Measurements from ENCODE around the gene TAF11.
"Not testable (repeated sequence)": the region's sequence is repeated elsewhere in the genome, so short reads cannot be mapped to it uniquely, and the experiment has no call there.

Gene TAF11, protein sequence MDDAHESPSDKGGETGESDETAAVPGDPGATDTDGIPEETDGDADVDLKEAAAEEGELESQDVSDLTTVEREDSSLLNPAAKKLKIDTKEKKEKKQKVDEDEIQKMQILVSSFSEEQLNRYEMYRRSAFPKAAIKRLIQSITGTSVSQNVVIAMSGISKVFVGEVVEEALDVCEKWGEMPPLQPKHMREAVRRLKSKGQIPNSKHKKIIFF

DNA sequence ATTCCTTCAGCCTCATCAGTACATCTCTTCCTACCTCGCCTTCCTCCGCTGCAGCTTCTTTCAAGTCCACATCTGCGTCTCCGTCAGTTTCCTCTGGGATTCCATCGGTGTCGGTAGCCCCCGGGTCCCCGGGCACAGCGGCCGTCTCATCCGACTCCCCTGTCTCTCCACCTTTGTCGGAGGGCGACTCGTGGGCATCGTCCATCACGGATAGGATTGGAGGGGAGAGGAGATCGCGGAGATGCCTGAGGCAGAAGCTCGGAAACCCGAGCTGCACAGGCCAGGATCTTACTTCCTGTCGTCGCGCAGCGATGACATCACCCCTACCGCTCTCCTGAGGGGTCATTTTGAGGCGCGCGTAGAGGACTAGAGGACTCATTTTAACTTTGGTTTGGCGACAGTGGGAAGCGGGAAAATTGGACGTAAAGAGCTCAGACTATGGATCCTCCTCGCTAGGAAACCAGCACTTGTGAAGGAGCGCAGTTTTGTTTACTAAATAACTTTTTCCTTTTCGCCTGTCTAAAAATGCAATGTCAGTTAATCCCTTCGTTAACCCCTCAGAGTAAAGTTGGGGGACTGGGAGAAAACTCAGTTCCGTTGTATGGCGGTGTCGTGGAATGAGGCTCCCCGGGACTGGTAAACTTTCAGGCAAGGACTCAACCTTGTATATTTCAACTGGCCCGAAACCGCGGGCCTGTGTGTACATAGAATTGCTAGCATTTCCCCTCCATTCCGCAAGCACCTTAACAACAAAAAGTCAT lies at the start of gene TAF11:
TAF11 (minus strand) TSS at position 290 of the 761 bp plus-strand sequence; CDS start at position 205, 85 bp downstream.
- peak; percentile 87 for DNase-seq (ENCODE audit: low spot score)

DNA sequence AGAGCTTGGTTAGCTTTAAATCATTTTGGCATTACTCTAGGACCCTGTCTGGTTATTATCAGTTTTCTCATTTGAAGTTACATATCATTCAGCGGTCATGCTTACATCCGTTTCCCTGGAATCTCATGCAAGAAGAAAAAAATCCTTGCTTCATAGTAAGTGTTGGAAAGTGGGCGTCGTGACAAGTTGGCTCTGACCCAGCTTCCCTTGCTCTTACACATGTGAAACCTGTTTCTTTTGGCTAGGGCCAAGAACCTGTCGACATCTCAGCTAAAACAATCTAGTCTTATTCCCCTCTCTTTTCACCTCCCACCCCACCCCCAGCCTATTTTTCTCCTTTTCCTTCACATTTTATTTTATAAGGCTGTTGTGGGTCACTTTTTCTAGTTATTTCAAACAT lies 46.7 kb upstream of the TAF11 start:
- DNase-seq (ENCODE audit: low spot score): no peak

DNA sequence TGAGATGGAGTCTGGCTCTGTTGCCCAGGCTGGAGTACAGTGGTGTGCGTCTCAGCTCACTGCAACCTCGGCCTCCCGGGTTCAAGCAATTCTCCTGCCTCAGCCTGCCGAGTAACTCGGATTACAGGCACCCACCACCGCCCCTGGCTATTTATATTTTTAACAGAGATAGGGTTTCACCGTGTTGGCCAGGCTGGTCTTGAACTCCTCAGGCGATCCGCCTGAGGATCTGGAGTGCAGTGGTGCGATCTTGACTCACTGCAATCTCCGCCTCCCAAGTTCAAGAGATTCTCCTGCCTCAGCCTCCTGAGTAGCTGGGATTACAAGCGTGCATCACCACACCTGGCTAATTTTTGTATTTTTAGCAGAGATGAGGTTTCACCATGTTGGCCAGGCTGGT lies 44.4 kb upstream of the TAF11 start:
- DNase-seq (ENCODE audit: low spot score): not testable (repeated sequence)

DNA sequence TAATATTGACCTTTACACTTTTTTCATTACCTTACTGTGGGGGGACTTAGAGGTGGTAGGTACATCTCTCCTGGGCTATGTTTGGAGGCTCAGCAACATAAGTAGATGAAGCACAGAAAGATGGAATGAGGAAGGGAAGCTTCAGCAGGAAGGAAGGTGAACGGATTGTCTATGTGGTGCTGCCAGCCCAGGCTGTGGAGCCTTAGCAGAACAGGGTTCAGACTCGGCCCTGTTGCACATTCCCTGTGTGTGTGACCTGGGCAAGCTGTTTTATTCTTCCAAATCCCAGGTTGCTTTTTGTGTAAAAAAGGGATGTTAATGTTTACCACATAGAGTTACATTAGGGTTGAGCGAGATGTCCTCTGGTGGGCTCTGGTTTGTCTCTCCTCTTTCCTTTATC lies 42.4 kb upstream of the TAF11 start:
- no peak for DNase-seq (ENCODE audit: low spot score)

DNA sequence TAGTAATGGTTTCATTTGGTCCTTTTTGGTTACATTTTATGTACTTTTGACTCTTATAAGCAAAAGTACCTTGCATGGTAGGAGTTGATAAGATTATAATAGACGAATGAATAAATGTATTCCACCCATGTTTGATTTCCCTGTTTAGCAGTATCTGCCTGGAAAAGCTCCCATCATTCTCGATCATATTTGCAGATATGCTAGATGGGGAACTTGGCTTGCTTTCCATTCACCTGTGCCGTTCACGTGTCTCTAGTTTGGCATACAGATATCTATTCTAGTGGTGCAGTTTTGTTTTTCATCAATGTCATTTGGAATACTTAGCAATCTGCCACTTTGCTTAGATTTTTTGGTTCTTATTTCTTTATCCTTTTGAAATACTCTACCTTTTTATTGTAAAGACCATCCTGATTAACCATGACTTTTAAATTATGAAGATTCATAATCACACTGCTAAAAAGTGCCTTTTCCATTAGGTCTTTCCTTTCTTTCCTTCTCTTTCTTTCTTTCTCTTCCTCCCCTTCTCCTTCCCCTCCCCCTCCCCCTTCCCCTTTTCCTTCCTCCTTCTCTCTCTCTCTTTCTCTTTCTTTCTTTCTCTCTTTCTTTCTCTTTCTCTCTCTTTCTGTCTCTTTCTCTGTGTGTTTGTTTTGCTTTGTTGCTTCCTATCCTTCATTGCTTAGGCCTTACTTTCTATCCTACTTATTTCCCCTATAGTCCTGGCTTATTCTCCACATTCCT lies 41.6 kb upstream of the TAF11 start:
- DNase-seq (ENCODE audit: low spot score): no peak

DNA sequence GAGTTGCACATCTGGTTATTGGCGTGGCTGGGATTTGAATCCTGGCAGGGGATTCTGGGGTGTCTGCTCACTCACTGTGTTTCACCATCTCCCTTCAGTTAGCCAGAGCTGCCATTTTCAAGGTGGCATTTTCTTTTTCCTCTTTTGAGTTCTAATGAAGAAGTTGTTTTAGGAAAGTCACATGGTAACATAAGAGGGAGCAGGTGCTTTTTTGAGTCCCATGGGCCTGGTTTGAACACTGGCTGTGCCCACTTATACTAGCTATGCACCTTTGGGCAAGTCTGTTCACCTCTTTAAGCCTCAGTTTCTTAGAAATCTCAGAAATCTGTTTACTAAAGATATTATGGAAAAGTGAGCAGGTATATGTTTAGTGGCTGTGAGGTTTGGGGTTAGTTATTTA lies 40.9 kb upstream of the TAF11 start:
- DNase-seq (ENCODE audit: low spot score): no peak

DNA sequence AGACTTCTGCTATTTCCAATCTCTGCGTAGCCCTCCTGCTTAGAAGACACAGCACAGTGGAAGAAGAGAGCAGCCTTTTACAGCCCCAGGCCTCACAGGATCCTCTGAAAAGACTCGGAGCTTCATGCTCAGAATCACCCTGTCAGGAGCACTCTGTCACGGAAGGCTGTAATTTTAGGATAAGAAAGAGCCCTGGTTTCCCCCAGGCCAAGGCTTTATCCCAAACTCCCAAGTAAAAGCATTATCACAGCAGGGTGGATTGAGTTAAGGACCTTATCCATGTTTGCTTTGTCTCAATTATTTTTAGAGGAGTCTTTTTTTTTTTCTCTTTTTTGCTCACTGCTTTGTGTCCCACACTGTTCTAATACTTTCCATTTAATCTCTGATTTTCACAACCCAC lies 40.4 kb upstream of the TAF11 start:
- no peak for DNase-seq (ENCODE audit: low spot score)

DNA sequence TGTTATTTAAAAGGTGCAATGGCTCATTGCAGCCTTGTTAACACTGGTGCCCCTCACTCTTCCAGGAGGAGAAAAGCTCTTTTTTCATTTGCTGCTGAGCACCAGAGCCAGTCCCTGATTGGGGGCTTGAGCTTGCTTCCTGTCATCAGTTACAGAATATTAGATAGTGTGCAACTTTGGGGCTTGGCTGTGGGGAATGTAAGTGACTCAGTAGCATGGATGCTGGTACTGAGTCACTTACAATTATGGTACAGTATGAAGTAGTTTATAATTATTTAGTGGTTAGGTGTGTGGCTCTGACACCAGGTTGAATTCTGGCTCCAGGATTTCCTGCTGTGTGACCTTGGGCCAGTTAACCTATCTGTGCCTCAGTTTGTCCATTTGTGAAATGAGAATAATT lies 38.8 kb upstream of the TAF11 start:
- peak; percentile 31 for DNase-seq (ENCODE audit: low spot score)

DNA sequence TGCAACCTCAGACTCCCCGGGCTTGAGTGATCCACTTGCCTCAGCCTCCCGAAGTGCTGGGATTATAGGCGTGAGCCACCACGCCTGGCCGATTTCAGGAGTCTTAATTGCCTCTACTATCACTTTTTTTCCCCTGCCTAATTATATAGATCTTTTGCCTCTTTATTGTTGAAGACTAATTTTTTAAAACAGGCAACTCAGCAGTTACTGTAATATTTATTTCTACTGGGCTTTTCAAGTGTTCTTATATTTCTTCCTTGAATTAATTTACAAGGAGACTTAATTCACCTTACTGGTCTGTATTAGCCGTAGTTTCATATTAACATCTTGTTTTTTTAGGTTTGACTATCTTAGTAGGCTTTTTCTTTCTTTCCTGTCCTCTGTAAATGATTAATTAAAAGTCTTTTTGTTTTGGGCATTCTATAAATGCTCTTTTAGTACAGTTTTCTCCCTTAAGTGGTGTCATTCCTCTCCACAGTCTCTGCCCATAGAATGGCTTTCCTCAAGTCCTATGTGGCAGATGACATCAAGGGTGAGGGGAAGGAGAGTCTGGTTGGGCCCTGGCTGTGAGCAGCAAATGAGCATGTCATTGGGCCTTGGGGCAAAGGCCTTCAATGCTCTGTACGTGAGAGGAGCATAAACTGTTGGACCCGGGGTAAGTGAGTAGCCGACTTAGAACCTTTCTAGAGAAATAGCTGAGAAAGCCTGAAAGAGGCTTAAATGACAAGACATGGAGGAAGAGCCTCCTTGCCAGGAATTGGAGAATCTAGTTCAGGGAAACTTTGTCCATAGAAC lies 37.2 kb upstream of the TAF11 start:
- DNase-seq (ENCODE audit: low spot score): no peak

DNA sequence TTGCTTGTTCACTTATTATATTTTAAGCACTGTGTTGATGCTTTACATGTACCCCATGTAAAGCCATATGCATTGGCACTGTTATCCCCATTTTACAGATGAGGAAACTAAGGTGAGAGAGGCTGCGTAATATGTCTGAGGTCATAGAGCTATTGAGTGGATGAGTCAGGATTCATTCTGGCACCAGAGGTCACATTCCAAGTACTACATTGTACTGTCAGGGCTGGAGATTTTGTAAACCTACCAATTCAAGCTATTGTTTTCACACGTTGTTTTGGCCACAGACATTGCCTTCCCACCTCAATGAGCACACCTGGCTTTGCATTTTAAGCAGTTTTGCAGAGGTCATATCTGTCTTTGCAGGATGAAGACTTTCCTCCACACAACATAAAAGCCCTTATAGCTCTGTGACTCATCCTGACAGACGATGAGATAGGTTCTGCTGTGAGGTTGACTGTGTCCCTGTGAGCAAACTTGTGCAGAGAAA lies 34.4 kb upstream of the TAF11 start:
- no peak for DNase-seq (ENCODE audit: low spot score)

DNA sequence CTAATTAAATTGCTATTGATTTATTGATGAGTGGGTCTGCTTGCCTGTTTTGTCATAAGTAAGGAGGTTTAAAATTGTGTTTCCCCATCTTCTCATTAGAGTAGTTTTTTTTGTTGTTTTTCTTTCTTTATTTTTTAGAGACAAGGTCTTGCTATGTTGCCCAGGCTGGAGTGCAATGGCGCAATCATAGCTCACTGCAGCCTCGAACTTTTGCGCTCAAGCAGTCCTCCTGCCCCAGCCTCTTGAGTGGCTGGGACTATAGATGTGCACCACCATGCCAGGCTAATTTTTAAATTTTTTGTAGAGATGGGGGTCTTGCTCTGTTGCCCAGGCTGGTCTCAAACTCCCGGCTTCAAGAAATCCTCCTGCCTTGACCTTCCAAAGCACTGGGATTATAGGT lies 32.3 kb upstream of the TAF11 start:
- no peak for DNase-seq (ENCODE audit: low spot score)

DNA sequence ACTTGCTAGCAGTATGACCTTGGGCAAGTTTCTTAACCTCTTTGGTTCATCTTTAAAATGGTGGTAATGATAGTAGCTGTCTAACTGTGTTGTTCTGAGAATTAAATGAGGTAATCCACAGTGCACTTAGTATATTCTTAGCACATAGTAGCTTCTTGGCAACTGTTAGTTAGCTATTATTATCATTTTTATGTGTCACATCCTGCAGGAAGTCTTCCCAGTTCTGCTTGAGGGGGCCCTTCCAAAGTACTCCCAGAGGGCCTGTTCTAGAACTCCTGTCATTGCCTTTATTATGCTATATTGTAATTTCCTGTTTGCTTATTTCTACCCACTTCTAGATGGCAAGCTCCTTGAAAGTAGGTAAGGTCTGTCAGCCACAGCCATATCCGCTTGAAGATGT lies 31.8 kb upstream of the TAF11 start:
- no peak for DNase-seq (ENCODE audit: low spot score)

DNA sequence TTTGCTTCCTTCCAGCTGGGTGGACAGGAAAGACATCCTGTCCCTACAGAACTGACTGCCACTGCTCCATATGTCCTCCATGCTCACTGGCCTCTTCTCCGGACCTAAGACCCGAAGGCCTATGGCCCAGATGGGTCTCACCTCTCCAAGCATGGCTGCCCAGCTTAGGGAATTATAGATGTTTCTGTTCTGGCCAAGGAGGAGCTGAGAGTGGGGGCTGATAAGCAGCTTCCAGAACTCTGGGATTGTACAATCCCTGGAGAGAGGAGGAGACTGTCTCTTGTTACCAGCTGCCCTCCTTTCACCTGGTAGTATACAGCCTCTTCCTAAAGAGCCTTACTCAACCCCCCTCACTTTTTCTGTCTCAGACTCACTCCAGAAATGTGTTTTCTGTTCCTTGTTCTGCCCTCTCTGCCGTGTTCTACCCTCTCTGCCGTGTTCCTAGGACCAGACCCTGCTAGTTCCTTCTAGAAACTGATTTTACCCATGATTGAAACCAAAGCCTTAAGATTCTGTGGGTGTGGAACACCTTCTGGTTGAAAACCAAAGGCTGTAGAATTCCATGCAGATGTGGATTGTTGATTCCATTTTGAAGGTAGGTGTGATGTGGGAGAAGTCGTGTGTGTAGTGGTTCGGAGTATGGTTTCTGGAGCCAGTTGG lies 29.9 kb upstream of the TAF11 start:
- DNase-seq (ENCODE audit: low spot score): no peak

DNA sequence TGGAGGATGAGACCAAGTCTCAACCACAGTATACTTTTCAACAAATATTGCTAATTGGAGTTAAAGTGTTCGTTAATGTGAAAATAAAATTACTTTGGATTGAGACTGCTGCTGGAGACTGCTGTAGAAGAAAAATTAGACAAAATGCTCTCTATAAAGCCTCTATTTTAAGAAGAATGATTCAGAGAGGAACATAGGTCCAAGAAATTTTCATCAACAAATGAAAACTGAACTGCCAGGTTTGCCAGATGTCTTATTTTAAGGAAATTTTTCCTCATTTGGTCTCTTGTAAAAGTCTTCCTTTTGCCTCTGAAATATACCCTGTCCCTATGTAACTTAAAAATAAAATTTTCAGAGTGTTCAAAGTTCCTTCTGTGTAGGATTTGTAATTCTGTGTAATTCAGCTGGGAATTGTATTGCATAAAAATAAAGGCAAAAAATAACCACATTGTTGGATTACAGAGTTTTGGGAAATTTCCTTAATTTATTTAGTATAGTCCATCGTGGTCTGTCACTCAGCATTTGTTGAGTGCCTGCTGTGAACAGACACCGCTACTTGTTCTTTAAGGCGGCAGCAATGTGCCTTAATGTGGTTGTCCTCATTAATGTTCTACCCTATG lies 28.6 kb upstream of the TAF11 start:
- DNase-seq (ENCODE audit: low spot score): no peak

DNA sequence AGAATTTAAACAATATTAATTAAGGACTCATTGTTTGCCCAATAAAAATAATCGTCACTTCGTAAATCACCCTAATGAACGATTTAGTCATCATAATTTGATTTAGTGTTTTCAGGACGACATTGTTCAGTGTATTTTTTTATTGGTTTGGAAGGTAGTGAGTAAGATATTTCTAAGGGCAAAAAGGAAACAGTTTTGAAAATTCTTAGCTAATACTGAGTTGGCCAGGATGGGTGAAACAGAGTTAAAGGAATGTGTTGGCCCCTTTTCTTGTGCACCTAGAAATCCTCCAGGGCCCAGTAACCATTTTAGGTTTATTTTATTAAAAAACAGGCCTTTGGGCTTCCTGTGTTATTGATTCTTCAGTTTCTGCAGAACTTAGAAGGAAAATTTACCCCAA lies 26.5 kb upstream of the TAF11 start:
- DNase-seq (ENCODE audit: low spot score): no peak

DNA sequence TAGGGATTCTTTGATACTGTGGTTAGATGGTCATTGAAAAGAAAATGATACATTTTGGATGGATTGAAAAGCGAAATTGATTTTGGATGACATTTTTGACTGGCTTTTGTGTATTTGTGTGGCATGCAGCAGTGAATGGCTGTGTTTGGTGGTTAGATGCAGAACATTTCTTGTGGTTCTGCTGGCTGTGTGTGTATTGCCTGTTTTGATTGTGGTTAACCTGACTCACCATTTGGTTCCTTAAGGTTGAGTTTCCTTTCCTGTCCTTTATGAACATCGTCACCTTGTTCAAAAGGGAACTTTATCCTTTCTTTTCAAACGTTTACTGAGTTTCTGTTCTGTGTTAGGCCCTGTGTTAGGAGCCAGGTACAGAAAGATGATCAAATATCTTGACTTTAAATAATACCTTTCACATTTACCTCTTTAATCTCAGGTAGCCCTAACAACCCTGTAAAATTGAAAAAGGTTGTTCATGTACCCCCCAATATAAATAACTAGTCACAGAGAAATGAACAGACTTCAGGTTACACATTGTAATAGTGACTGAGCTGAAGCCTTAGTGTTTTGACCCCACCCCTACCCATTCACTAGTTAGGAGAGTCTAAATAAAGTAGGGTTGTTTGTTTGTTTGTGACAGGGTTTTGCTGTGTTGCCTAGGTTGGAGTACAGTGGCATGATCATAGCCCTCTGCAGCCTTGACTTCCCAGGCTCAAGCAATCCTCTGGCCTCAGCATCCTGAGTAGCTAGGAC lies 25.0 kb upstream of the TAF11 start:
- DNase-seq (ENCODE audit: low spot score): peak; percentile 60

DNA sequence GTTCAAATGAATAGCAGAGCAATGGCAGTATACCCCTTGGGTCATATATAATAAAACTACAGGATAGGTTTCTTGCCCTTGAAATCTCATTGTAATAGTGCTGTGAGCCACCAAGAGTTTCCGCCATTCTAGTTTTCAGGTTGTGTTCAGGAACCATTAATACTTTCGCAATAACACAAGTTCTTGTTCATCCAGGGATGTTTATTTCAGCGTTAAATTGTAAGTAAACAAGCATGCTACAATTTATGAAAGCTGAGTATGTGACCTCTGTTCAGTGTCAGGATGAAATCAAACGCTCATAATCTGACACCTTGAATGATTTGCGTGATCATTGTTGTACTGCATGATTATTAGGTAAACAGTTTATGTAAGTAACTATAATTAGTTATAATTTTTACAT lies 24.0 kb upstream of the TAF11 start:
- no peak for DNase-seq (ENCODE audit: low spot score)

DNA sequence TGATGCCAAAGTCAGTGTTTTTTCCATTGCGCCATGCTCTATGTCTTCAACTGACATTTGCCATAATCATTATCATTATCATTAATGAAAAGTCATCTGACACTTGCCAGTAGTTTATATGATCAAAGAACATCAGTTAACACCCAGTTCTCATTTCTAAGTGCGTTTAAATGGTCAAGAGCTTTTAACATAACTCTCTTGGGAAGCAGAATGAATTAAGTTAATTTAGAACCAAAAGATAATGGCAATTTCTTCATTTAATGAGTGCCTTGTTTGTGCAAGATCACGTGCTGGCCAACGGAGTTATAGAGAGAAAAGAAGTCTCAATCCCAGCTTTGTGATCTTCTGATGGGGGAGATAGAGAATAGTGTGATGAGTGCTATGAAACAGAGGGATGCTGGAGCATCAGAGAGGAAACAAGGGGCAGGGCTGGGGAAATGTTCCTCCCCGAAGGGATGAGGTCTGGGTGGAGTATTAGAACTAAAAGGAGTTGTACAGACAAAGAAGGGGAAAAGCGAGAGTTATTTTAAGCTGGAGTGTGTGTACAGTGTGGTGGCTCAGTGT lies 21.6 kb upstream of the TAF11 start:
- DNase-seq (ENCODE audit: low spot score): no peak

DNA sequence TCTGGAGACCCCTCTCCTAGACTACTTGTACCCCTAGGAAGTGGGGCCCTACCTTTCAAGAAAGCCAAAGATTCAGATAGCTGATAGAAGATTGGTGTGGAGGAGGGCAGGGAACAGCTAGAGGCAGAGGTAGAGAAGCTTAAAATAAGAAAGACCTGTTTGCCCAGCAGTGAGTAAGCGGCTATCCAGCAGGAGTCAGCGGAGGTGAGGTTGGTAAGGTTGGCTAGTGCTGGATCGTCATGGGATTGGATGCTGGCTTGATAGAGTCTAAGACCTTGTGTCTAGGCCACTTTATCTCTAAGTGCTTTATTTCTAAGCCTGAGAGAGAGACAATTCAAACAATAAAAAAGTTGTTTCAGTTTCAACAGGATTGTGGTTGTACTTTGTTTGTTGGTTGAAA lies 20.4 kb upstream of the TAF11 start:
- DNase-seq (ENCODE audit: low spot score): no peak

DNA sequence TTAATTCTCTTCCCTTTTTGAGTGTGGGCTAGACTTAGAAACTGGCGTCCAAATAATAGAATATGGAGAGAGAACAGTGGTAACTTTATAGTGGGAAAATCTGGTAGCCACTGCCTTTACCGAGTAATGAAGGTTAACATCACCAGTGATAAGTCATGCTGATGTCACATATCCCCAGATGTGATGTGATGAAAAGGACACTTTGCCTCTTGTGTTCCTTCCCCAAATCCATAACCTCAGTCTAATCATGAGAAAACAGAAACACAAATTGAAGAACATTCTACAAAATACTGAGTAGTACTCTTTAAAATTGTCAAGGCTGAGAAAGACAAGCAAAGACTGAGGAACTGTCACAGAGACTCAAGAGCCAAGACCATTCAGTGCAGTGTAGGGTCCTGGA lies 19.0 kb upstream of the TAF11 start:
- DNase-seq (ENCODE audit: low spot score): no peak
